GM19468 (cell line): ENCODE results near the gene NAXD.
"Not testable (repeated sequence)": the region's sequence is repeated elsewhere in the genome, so short reads cannot be mapped to it uniquely, and the experiment has no call there.

Source experiments
- ATAC-seq: cut with Tn5 transposase; IDR thresholded peaks from one replicate; pipeline ENCODE4 v1.9.1; 2021; ENCODE audit warnings: mild to moderate bottlenecking, moderate library complexity, moderate number of reproducible peaks; ENCODE audit not compliant: unreplicated experiment; ENCODE audit errors: extremely low read depth

NAXD gene

DNA sequence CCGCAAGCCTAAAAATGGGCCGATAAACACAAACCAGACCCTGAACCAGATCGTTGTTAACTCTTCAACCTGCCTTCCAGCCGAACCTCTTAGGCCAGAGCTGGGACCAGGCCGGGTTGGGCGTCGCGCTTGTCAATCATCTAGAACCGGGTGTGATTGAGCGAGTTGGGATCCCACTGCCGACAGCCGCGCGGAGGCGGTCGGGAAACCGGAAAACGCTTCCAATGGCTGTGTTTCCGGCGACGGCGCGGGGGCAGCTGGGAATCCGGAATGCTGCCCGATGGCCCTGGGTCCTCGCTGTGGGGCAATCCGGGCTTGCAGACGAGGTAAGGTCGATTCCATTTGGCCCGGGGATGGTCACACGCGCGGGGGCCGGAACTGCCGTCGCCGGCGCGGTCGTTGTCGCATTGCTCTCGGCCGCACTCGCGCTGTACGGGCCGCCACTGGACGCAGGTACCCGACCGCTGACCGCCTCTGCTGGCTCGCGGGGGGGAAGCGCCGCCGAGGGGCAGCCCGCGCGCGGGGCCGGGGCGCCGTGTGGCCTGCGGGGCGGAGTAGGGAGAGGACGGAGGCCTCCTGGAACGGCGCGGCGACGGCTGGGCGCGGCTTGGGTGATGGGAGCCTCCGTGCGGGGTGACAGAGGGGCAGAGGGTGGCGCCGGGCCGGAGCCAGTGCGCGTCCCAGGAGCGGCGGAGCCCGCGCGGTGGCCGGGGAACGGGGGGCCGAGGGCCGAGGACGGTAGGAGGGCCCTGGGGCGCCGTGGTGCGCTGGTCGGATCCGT, at the start of gene NAXD:
Gene NAXD (plus strand): TSS at position 224 of the 781 bp plus-strand sequence. CDS start 57 bp downstream, at position 281.
- ATAC-seq: peak; percentile 56

DNA sequence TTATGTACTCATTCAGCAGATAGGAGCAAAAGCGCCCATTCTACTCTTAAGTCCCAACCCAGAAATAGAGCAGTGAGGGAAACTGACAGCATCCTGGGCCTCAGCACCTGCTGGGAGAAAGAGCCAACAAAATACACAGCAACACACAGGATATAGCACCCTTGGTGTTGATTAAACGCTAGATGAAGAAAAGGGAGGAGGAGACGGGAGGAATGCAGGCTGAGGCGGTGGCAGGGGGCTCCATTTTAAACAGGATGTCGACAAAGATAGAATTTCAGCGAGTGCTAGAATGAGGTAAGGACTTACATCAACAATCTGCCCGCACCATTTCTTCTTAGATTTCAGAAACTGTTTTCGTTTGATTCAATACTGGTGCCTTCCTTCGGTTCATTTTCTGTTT, 49.2 kb upstream of the NAXD start:
- no peak for ATAC-seq

DNA sequence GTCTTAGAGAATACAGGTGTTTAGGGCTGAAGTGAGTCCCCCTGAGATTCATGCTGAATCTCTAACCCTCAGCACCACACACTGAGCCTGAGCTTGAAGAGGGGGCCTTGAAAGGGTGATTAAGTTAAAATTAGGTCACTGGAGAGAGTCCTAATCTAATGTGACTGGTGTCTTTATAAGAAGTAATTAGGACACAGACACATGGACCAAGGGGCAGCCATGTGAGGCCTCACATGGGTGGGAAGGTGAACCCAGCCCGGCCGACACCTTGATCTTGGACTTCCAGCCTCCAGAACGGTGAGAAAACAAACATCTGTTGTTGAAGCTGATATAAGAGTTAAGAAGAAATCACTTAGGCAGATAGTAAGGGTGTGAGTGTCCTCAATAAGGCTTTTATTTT, 46.7 kb upstream of the NAXD start:
- ATAC-seq: no peak

DNA sequence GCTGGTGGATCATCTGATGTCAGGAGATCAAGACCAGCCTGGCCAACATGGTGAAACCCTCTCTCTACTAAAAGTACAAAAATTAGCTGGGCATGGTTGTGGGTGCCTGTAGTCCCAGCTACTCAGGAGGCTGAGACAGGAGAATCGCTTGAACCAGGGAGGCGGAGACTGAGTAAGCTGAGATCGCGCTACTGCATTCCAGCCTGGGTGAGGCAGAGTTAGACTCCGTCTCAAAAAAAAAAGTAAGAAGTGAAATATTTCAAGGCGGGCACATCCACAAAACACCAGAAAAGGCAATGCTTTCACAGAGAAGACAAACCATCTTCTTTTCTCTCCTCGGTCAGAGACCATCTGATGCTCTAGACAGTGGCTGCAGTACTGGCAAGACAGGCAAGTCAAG, 45.4 kb upstream of the NAXD start:
- not testable (repeated sequence) for ATAC-seq

DNA sequence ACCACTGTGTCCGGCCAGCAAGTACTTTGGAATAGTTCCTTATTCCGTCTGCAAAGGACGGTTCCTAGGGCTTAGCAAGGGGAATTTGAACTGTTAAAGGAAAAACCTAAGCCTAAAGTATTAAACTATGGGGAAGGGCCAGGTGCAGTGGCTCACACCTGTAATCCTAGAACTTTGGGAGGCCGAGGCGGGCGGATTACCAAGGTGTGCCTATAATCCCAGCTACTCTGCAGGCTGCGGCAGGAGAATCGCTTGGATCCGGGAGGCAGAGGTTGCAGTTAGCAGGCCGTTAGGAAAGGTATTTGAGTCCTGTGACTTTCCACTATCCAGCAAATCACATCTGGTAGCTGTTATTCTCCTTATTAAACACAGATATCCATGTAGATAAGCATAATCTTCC, 44.5 kb upstream of the NAXD start:
- no peak for ATAC-seq

DNA sequence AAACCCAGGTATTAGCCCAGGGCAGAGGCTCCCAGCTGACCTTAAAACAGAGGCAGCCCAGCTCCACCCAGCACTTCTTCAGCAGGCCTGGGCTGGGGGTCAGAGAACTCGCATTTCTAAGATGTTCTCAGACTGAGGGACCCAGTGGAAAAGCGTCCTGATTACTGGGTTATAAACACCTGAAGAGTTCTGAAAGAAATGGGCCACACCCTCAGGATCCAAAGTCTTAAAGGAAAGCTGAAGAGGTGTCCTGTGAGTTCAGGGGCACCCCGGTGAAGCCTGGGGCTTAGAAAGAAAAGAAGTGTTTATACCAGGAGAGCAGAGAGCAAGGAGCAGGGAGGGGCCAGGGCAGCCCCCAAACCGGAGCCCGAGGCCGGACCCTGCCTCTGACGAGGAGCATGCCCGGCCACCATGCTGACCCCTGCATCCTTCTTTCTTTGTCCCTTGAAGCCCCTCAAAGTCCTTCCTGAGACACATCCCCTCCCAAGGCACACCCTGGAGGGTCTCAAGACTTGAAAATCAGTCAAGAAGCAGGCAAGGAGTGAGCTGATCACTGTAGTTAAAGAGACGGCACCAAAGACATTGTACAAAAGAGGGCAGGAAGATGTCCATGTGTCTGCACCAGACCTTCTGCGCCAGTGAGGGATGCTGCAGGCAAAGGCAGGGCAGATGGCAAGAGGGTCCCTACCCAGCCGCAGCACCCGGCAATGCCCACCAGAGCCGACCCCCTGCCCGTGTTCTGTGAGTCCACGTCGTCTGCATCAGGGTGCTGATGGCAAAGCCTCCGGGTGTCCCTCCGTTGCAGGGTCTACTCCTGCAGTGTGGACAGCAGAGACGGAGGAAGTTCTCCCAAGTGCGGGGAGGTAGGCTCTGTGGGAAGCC, 43.2 kb upstream of the NAXD start:
- ATAC-seq: no peak

DNA sequence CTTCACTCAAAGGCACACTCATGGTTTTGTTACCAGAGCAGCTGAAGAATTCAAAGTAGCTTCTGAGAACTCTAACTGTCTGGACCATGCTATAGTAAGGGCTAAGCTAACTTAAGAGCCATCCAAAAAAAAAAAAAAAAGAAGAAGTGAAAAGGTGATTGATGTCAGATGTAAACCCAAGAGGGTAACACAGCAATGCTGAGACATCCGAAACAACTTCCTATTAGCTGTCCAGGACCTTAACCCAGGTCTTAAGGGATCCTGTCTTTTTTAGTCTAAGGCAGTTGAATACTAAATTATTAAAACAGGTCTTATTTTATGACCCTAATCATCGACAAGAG, 42.6 kb upstream of the NAXD start:
- peak; percentile 88 for ATAC-seq

DNA sequence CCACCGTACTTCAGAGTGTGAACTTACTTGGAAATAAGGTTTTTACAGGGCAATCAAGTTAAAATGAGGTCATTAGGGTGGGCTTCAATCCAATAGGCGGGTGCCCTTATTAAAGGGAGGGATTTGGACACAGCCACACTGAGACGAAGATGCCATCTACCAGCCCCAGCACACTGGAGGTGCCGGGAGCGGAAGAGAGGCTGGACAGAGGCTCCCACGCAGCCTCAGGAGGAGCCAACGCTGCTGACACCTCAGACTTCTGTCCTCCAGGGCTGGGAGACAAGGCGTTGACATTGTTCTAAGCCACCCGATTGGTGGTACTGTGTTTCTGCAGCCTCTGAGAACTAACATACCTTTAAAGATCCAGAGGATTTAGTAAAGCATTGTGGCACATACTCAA, 41.2 kb upstream of the NAXD start:
- ATAC-seq: no peak

DNA sequence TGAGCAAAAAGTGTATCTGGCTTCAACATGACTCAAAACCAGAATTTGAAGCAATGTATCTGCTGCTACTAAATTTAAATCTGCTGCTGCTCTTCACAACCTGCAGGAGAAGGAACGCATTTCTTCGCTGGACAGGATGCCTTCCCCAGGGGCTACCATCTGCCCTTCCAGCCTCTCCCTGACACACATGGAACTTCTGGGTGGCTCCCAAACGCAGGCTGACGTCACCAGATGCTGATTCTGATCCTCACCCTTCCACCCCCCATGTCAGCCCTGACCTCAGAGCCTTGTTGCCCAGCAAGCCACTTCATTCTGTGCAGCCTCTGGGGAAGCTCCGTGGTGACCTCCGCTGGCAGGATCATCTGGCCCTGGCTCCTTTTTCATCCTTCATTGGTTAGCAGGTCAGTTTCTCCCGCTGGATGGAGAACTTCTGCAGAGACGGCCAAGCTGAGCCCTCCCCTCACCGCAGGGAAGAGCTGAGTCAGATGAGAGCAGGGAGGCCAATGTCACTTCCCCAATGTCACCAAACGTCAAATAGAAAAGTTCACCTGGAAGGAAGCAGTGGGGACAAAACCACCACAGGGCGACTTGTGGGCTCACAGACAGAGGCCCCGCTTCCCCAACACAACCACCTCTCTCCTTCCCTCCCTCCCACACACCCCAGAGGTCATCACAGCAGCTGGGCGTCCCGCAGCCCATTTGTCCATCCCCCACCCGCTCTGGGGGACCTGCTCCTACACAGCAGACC, 39.8 kb upstream of the NAXD start:
- peak; percentile 24 for ATAC-seq

DNA sequence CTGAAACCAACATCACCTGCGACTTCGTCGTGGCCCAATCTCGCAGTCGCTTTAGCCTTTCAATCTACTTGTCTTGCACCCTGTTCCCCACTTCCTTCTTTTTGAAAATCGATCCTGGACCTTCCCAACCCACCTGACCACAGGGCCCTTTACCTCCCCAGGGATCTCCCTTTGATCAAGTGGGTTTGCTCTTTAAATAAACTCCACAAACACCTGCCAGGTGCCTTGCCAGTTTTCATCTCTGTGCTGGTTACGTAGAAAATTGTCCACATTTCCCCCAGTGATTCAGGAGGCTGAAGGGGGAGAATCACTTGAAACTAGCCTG, 39.3 kb upstream of the NAXD start:
- no peak for ATAC-seq

DNA sequence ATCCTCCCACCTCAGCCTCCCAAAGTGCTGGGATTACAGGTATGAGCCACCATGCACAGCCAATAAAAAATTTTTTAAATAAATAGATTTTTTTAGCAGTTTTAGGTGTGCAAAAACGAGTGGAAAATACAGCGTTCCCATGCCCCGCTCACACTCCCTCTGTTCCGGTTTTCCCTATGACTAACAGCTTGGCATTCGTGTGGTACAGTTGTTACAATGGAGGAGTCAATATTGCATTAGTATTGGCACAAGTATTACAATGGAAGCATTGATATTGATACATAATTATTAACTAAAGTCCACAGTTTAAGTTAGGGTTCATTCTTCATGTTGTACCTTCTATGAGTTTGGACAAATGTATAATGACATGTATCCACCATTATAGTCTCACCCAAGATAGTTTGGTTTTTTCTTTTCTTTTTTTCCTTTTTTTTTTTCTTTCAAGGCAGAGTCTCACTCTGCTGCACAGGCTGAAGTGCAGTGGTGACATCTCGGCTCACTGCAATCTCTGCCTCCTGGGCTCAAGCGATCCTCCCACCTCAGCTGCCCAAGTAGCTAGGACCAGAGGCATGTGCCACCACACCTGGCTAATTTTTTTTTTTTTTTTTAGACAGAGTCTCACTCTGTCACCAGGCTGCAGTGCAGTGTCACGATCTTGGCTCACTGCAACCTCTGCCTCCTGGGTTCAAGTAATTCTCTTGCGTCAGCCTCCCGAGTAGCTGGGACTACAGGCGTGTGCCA, 38.4 kb upstream of the NAXD start:
- ATAC-seq: no peak

DNA sequence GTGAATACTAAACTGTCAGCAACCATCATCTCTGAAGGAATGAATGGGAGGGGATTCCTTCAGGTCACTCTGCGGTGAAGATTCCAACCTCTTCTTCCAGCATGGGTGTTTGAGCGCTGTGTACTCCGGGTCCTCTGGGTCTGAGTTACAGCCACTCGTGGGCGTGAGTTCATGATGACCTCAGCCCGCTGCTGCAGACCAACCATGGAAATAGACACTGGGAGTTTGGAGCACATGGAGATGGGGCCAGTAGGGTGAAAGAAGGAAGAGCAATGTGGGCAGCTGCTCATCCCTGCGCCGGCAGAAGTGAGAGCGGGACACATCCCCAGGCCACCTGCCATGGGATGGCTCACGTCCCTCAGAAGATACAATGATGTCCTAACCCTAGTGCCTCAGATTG, 37.0 kb upstream of the NAXD start:
- no peak for ATAC-seq

DNA sequence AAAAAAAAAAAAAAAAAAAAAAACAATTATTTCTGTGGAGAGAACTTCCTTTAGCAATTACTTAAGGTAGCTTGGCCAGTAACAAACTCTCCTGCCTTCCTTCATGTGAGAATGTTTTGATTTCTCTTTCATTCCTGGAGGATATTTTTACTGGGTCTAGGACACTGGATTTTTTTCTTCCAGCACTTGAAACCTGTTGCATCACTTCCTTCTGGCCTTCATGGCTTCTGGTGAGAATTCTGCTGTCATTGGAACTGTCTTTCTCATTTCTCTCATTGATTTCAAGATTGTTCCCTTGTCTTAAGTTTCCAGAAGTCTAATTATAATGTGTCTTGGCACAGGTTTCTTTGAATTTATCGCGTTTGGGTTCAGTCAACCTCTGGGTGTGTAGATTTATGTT, 34.5 kb upstream of the NAXD start:
- ATAC-seq: no peak

DNA sequence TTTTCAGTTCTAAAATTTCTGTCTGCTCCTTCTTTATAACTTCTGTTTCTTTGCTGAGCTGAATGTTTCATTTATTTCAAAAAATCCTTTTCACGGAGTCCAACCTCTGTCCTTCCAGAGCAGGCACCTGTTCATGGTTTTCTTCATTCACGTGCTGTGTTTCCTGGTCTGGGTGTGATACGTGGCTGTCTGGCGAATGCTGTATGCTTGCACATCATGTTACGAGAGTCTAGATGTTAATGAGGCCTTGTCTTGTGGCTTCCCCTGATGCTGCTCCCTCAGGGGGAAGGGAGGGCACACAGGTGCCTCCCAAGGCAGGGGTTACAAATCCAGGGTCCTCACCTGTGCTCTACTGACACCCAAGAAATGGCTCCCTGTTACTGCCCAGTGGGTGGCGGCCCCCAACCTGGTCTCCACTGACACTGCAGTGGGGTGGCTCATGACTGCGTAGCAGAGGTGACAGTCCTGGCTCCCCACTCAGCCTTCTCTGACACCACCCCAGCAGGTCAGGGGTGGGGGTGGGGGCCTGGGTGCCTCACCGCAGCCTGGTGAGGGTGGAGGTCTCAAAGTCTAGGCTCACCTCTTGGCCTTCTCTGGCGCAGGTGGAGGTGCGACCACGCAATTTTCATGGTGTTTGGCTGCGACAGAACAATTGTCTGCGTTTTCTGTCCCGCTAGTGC, 33.7 kb upstream of the NAXD start:
- no peak for ATAC-seq

DNA sequence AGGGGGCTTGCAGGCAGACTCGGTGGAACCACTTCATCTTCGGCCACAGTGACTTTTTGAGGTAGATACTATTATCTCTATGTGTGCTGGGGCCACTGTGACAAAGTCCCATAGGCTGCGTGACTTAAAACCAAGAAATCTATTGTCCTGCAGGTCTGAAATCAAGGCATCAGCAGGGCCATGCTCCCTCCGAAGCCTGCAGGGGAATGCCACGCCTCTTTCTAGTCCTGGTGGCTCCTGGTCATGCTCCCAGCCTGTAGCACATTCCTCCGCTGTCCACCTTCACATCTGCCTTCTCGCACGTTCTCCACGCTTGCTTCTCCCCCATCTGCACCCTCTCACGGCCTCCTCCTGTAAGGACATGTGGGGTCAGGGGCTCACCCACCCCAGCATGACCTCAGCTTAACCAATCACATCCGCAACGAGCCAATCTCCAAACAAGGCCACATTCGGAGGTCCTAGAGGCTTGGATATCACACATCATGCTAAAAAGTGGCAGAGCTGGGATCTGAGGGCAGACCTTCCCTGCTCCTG, 32.9 kb upstream of the NAXD start:
- ATAC-seq: no peak

DNA sequence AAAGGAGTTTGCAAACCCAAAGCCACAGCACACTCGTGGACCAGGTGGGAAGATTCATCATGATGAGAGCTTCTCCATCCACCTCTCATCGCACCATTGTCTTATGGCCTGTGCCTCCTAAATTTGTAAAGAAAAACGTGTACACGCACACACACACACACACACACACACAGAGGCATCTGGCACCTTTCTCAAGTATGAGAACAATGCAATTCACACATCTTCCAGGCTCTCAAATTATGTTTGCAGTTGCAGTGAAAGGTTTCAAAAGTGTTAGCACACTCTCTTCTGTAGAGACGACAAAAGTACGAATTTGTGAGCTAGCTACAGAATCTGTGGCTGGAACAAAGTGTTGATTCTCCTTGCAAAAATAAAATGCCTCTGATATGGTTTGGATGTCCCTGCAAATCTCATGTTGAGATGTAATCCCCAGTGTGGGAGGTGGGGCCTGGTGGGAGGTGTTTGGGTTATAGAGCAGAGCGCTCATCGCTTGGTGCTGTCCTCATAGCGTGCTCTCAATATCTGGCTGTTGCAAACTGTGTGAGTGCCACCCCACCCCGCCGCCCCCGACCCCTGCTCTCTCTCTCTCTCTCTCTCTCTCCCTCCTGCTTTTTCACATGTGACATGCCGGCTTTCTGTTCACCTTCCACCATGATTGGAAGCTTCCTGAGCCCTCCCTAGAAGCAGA, 32.0 kb upstream of the NAXD start:
- no peak for ATAC-seq

DNA sequence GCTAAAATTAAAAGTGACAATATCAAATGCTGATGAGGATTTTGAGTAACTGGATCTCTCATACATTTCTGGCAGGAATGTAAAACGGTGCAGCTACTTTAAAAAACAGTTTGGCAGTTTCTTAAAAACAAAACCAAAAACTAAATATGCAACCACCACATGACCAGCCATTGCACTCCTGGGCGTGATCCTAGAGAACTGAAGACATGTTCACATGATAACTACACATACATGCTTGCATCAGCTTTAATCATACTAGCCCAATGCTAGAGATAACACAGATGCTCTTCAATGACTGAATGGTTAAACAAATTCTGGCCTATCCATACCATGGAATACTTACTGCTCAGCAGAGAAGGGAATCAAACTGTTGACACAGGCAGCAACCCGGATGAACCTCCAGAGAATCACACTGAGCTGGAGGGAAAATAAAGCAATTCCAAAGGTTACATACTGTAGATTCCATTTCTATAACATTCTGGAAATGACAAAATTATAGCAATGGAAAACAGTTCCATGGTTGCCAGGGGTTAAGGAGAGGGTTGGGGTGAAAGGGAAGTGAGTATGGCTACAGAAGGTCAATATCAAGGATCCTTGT, 25.5 kb upstream of the NAXD start:
- ATAC-seq: no peak

DNA sequence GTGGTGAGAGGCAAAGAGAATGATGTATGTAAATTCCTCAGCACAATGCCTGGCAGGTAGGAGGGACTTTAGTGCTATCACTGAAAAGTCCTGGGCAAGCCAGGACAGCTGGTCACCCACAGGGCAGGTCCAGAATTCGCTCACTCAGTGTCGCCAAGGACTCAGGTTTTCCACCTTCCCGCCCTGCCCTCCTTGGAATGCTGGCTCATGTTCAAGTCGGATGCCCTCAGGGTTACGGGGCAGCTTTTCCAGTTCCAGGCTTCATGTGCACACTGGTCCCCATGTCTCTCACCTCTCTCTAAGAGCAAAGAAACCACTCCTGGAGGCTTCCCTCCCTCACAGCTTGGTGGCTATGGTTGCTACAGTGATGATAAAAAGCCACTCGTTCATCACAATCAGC, 24.8 kb upstream of the NAXD start:
- ATAC-seq: no peak

DNA sequence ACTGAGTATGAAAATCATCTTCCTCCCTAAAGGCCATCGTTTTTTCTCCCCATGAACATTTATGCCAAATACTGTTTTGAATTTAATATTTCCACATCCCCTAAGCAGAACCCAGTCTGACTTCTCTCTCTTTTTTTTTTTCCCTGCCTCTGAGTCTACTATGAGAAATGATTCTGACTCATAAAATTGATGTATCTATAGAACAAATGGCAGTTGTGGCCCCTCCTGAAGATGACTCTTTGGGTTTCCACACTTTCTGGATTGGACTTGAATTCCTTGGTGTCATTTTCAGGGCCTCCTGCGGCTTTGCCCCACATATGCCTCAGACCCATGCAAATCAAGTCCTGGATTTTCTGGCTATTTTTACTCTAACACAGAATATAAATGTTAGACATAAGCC, 22.7 kb upstream of the NAXD start:
- no peak for ATAC-seq
